Epithelial cell of esophagus (primary cell): ENCODE results near the gene APC2.
A peak's percentile ranks its signal among the peaks of the same experiment; 100 is the strongest.

Experiments used
- DNase-seq: peaks from one replicate; pipeline ENCODE4 v3.0.0; 2010; ENCODE audit warnings: low read depth
- H3K4me3 ChIP-seq: 2 replicates; pipeline ENCODE4 v1.5.1; 2011; ENCODE audit warnings: mild to moderate bottlenecking, low read length, control low read depth
- CTCF ChIP-seq: IDR thresholded peaks from 2 replicates; pipeline ENCODE4 v1.5.1; 2011; ENCODE audit warnings: low read depth, mild to moderate bottlenecking, low read length, control low read depth, inconsistent platforms; ENCODE audit not compliant: insufficient read depth; ENCODE audit errors: missing control alignments

Gene APC2

GRCh38 chr19:1452802-1453524, 3.0 kb downstream of the APC2 start:
- no peak for TF ChIP-seq CTCF
- DNase-seq, result no peak
- no peak overlapping the region for H3K4me3 ChIP-seq

GRCh38 chr19:1453525-1454364, 3.8 kb downstream of the APC2 start:
- H3K4me3 ChIP-seq, result no peak overlapping the region
- TF ChIP-seq CTCF, result no peak
- peak; percentile 70 for DNase-seq

GRCh38 chr19:1455002-1455335, 5.0 kb downstream of the APC2 start:
- H3K4me3 ChIP-seq, result no peak overlapping the region
- TF ChIP-seq CTCF, result no peak
- DNase-seq, result peak; percentile 87

- H3K4me3 ChIP-seq, result no peak overlapping the region
- peak; percentile 89 for DNase-seq
- TF ChIP-seq CTCF, result no peak
Observed at GRCh38 chr19:1455336-1456120, 5.6 kb downstream of the APC2 start.

- no peak for TF ChIP-seq CTCF
Observed at GRCh38 chr19:1456121-1456900, 6.4 kb downstream of the APC2 start.

GRCh38 chr19:1457031-1457739, 7.3 kb downstream of the APC2 start:
- peak; percentile 11 for TF ChIP-seq CTCF
- no peak overlapping the region for H3K4me3 ChIP-seq
- peak; percentile 42 for DNase-seq

More at GRCh38 chr19:1456121-1456900, 6.4 kb downstream of the APC2 start:
- no peak for DNase-seq
- no peak overlapping the region for H3K4me3 ChIP-seq
